GM10266 (cell line): ENCODE measurements around the gene TTC39A.

Experiments
- DNase-seq: peaks from one replicate; pipeline ENCODE4 v3.0.0; 2012; ENCODE audit errors: extremely low spot score
- CTCF ChIP-seq: IDR thresholded peaks from 2 replicates; pipeline ENCODE4 v1.5.1; 2012; ENCODE audit warnings: mild to moderate bottlenecking, low read depth; ENCODE audit not compliant: control insufficient read depth, insufficient read depth; ENCODE audit errors: missing control alignments

TTC39A gene

GRCh38 chr1:51330331-51331201 is at the start of gene TTC39A:
Gene TTC39A (minus strand): TSS chr1:51330562. CDS start chr1:51330477, 85 bp downstream.
- peak; percentile 70 for DNase-seq
- TF ChIP-seq CTCF: no peak

- TF ChIP-seq CTCF: no peak
- no peak for DNase-seq
Observed at GRCh38 chr1:51378871-51379270, 48.5 kb upstream of the TTC39A start.

GRCh38 chr1:51373898-51374297 is 43.5 kb upstream of the TTC39A start:
- no peak for DNase-seq
- no peak for TF ChIP-seq CTCF

GRCh38 chr1:51372561-51372960 is 42.2 kb upstream of the TTC39A start:
- TF ChIP-seq CTCF: no peak
- no peak for DNase-seq

GRCh38 chr1:51369171-51369570 is 38.8 kb upstream of the TTC39A start:
- TF ChIP-seq CTCF: no peak
- no peak for DNase-seq

GRCh38 chr1:51365774-51366173 is 35.4 kb upstream of the TTC39A start:
- no peak for TF ChIP-seq CTCF
- no peak for DNase-seq

GRCh38 chr1:51359879-51360278 is 29.5 kb upstream of the TTC39A start:
- no peak for DNase-seq
- no peak for TF ChIP-seq CTCF
